A549 treated with CORT108297 at 1 μM for 4 hours (cell line): ENCODE measurements around the gene CTXN3. TPM values are rescaled to one million over a fixed set of nuclear protein-coding genes. Genes with fewer than 3 reads are reported as not detected.

ENCODE experiments used
- total RNA-seq: library from RNA; stranded (reverse); fragments of 200-300 nt; extraction: Qiagen RNA extraction; gene quantifications from 5 replicates; pipeline ENCODE4 v1.2.3, GENCODE V29; 2022

Gene CTXN3
- total RNA-seq, result not detected in 5 replicates

DNA sequence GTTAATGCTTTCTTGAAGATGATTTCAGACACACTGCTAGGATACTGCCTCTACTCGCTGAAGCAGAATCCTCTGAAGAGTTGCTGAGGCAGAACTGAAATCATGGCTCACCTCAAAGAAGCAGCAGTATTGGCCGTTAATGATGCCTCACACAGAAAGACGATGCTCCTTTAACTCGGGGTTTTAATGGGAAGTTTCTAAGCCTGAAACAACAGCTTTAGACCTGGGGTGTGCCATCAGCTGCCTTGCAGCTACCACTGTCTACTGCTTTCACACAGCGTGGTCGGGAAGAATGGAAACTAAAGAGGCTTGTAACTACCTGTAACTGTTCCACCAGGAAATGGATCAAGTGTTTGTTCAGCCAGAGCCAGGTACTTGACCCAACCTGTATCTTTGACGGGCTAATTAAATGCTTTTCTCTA lies at the start of gene CTXN3:
TSS of gene CTXN3 (plus strand) at position 65 of the 422 bp plus-strand sequence. CDS start 8,440 bp downstream, outside the sequence.

GRCh38 chr5:127702926-127703561 lies 54.2 kb downstream of the CTXN3 start, which contains the start of gene CCDC192:
TSS of gene CCDC192 (plus strand) at chr5:127703391. CDS start at chr5:127703446, 55 bp downstream.

Other genes starting within 250 kb of the CTXN3 start
- 41.9 to 52.4 TPM (median 49.5 TPM) in 5 replicates for gene PRRC1, start 131.4 kb upstream of the CTXN3 start, total RNA-seq
- not detected in 5 replicates for gene CCDC192, start 54.3 kb downstream of the CTXN3 start, total RNA-seq